ENCODE measurements around the gene ATP8A2.
"Not testable (repeated sequence)": the region's sequence is repeated elsewhere in the genome, so short reads cannot be mapped to it uniquely, and the experiment has no call there.

ATP8A2 gene

DNA sequence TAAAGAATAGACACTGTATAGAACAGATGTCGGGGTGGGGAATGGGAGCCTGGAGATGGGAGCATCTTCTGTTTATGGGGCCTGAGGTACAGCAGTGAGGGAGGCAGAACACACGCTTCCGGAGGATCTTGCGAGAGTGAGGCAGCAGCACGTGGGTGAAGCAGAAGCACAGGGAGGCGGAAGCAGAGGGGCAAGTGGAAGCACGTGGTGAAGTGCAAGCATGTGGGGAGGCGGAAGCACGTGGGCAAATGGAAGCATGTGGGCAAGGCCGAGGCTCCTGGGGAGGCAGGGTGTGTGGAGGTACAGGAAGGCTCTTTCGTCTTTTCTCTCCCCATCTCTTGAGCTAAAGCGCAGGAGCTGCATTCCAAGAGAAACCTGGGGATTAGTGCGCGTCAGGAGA is 198.4 kb downstream of the ATP8A2 start:
- DNase-seq, result no peak

- no peak for DNase-seq
These were observed 199.5 kb downstream of the ATP8A2 start for GRCh38 chr13:25571237-25571636.

GRCh38 chr13:25572171-25572570 is 200.4 kb downstream of the ATP8A2 start:
- DNase-seq, result not testable (repeated sequence)

DNA sequence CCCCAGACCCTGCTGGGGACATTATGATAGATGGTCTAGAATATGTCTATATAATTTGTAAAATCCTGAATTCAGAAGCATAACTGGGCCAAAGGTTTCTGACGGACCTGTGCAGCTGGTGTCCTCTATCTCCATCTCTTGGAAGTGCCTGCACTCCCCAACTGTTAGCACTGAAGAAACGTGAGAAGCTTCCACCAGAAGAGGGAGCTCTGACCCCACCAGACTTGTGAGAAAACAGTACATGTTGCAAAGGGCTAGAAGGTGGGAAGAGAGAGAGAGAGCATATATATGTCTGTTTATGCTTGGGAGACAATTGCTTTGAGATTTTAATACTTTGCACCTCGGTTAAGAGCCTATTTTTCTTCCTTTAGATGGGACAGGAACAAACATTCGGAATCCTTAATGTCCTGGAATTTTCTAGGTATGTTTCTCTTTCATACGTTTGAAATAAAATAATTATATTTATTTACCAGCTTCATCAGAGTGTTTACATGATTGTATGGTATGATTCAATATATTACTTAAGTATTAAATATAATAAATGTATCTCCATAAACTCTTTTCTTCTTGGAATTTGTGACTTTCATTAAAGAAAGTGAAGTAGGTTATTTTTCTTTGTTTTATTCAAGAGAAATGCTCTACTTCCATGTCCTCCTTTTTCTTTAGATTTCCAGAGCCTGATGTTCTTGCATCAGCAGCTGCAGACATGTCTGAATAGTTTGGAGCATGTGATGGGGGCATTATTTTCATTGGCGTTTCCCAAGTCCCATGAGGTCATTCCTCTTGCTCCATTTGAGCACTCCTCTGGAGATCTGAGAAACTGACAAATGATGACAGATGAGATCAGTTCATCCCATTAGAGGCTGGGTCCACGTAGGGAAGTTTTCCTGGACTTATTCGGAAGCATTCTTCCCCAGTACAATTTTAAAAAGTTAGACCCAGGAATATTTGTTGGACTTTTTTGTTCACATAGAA is 202.9 kb downstream of the ATP8A2 start:
- peak; percentile 54 for DNase-seq

- no peak for DNase-seq
These were observed 203.8 kb downstream of the ATP8A2 start for GRCh38 chr13:25575562-25575961.

DNA sequence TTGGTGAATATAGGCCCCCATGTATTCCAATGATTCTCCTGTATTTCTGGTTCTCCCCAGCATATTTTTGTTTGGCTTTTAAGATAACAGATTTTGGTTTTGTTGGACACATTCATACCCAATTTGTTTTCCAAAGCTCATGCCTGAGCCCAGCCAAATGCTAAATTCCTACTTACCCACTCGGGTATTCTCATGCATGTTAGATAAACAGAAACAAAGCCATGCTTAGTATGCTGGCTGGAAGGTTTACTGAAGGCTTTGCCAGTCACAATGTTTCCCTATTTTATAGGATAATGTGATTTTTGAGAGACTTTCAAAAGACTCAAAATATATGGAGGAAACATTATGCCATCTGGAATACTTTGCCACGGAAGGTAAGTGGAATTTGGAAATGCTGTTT is 206.8 kb downstream of the ATP8A2 start:
- no peak for DNase-seq

- DNase-seq, result no peak
These were observed 207.4 kb downstream of the ATP8A2 start for GRCh38 chr13:25579221-25579620.

- no peak for DNase-seq
These were observed 209.6 kb downstream of the ATP8A2 start for GRCh38 chr13:25581351-25581750.

DNA sequence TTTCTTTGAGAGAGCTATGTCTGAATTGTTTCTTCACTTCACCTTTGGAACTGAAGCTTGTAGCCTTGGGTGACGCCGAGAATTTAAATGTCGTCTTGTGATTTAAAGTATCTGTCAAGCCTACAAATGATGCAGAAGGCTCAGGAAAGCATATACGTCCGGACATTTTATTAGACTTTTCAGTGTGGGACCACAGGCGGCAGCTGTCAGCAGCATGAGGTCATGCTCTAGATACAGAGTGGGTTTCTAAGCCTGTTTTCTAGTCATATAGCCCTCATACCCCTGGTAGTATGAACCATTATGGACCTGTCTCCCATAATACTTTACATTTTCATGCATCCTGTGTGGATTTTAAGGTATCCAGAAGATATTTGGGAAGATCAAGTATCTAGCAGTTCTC is 212.3 kb downstream of the ATP8A2 start:
- DNase-seq, result no peak

DNA sequence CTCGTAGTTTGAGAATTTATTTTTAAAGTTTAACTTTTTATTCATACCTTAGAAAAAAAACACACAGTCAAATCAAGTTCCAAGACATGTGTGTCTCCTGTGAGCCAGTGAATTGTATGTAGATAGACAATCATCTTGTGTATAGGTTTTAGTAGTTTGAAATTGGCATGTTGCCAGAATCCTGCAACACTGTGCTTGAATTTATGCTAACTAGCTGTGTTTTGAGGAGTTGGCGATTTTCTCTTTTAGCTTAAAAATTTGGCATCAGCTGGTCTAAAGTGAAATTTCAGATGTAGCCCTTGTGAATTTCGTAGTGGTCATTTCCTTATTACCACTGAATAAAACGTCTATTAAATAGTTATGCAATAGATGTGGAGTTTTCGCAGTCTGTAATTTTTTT is 213.2 kb downstream of the ATP8A2 start:
- no peak for DNase-seq

GRCh38 chr13:25587326-25587980 is 215.7 kb downstream of the ATP8A2 start:
- no peak for DNase-seq

DNA sequence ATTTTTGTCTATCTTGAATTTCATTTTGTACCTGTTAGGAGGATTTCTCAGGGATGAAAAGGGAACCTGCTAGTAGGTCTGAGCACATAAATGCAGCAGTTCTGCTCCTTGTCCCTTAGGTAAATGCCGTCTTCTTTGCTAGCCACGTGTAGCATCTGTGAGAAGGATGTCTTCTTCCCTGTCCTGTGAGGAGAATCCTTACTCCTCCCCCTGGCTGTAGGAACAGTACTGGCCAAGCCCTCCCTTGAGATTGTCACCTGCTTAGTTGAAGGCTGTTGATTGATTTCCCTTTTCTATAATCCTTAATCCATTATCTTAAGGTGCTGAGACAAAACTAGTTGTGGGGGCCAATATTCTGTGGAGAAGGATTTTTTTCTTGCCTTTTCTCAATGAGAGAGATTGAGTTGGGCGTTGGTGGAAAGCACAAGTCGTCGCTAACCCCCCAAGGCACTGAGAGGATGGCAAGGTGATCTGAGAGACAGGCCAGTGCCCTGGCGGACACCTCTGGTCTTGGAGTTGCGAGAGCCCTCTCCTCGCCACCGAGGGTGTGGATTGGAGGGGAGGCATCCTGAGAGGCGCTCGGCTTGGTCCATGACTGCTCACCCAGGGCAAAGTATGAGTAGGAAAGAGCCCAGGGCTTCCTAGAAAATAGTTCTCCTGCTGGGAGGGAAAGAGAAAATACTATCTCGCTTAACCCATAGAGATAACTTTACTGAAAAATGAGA is 216.7 kb downstream of the ATP8A2 start:
- no peak for DNase-seq

DNA sequence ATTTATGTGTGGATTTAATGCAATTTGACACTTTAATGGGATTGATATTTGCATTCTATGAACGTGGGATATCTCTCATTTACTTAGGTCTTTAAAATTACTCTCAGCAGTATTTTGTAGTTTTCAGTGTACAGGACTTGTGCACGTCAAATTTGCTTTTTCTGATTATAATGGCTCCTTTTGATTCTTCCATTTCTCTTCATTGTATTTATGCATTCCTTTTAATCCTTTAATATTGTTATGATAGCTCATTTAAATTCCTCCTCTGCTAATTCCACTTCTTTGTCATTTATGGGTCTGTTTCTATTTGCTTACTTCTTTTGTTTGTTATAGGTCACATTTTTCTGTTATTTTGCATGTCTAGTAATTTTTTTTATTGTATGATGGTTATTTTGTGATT is 226.6 kb downstream of the ATP8A2 start:
- DNase-seq, result no peak

DNA sequence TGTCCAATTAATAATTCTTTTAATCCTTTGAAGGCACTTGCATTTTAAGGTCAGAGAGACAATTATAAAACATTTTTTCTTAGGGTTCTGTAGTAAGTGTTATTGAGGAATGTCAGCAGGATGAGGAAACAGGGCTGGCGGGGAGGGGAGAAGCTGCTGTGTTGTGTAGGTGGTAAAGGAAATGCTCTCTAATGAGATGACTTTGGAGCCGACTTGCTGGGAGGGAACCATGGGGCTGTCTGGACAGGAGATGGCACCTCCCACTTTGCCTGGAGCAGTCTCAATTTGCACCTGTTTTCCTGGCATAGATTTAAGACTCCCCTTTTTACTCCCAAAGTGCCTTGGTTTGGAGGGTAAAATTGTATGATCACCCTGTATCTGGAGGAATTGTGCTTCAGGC is 230.4 kb downstream of the ATP8A2 start:
- DNase-seq, result no peak

GRCh38 chr13:25604106-25604505 is 232.3 kb downstream of the ATP8A2 start:
- DNase-seq, result no peak

GRCh38 chr13:25607096-25607495 is 235.3 kb downstream of the ATP8A2 start:
- no peak for DNase-seq

GRCh38 chr13:25608181-25608580 is 236.4 kb downstream of the ATP8A2 start:
- no peak for DNase-seq

GRCh38 chr13:25616674-25617073 is 244.9 kb downstream of the ATP8A2 start:
- DNase-seq, result no peak

DNA sequence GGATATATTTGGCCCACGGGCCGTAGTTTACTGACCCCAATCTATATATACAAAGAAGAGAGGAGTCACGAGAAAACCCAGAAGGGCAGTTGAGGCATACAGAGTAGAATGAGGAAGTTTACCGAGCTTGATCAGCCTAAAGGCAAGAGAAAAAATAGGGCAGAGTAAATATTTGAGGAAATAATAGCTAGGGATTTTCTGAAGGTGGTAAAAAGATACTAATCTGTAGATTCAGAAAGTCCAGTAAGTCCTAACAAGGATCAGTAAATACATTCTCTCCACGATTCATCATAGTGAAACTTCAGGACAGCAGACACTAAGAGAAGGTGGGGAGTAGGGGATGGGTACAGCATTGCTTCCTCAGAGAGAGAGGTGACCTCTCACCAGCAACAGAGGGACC is 248.1 kb downstream of the ATP8A2 start:
- DNase-seq, result no peak

DNA sequence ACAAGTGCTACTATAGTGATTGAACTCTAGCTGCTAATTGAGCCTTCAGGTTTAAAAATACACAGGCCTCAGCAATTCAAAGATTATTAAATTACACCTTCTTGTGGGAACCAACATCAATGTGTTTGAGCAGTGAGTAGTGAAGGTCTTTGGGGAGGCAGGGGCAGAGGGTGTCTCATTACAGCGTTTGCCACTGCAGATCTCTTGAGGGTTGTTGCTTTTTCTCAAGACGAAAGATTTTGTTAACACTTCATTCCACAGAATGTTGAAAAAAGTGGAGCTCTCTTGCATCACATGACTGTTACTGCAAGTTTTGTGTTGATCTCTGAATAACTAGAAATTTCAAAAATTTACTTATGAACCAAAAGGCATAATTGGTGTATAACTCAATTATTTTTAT is 253.6 kb downstream of the ATP8A2 start:
- DNase-seq, result no peak

DNA sequence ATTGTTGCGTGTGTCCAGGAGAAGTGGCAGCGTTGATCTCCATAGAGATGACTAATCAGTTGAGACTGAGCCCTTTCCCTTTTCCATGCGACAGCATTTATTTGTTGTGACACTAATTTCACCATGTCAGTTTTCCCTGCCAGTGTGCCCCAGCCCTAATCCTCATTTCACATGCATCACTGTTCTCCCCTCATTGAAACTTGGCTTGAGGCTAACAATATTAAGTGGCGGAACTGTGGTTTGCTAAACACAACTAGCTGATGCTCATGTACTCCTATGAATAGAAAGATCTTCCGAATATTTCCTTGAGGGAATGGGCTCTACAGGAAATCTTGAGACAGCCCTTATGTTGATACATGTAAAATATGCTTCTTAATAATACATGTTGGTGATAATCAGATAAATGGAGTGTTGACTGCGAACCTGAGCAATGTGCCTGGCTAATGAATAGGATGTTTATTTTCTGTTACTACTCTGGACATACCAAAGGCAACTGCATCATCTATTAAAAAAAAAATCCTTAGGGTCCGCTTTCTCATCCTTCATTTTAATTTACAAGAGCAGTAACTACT is 258.6 kb downstream of the ATP8A2 start:
- no peak for DNase-seq

DNA sequence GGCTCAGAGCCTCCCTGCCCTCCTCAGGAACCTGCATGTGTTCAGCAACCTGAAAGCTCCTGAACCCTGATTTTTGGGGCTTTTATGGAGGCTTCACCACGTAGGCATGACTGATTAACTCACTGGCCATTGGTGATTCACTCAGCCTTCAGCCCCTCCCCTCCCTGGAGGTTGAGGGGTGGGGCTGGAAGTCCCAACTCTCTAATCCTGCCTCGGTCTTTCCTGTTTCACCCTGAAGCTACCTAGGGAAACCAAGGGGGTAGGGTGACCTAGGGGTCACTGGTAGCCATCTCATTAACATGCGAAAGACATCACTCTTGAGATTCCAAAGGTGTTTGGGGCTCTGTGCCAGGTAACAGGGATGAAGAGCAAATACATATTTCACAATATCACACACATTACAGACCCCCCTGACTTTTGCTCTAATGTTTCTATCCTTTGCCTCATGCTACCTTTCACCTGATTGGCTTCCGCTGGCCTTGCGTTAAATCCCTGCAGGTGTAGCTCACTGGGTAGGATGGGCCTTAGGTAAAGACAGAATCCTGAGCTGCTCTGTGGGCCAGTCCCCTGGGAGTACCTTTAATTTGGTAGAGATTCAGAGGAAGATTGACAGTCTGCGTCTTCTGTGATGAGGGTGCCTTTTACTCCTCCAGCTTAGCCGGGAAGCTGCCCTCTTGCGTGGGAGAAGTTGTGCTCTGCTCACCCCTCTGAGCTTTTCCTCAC is 260.6 kb downstream of the ATP8A2 start:
- DNase-seq, result no peak
